ENCODE data around the gene ABCF3.

- TF ChIP-seq CTCF (IDR thresholded peaks at IDR 0.05; ENCODE audit: insufficient read depth, low read length, poor library complexity, severe bottlenecking) = no peak
- TF ChIP-seq EZH2phosphoT487 (conservative IDR thresholded peaks at IDR 0.05; ENCODE audit: low read length) = no peak
These were observed 10.0 kb upstream of the ABCF3 start for GRCh38 chr3:184175981-184176376.
